Endodermal cell (in vitro differentiated cells): ENCODE data around the gene NLRP14. TPM values are rescaled to one million over a fixed set of nuclear protein-coding genes. Genes with fewer than 3 reads are reported as not detected.

ENCODE experiments used
- DNase-seq: peaks from one replicate; pipeline ENCODE4 v3.0.0-alpha.2; 2017
- H3K27ac ChIP-seq: 2 replicates; pipeline ENCODE4 v1.5.1; 2013; ENCODE audit warnings: mild to moderate bottlenecking, low read depth, low read length, moderate library complexity
- H3K27me3 ChIP-seq: 2 replicates; pipeline ENCODE4 v1.6.1; 2013; ENCODE audit warnings: mild to moderate bottlenecking, low read length, moderate library complexity; ENCODE audit not compliant: insufficient read depth, control insufficient read depth, poor library complexity, severe bottlenecking
- H3K36me3 ChIP-seq: 2 replicates; pipeline ENCODE4 v1.7.0; 2013; ENCODE audit warnings: mild to moderate bottlenecking, low read length, moderate library complexity; ENCODE audit not compliant: control insufficient read depth, insufficient read depth
- H3K4me1 ChIP-seq: one replicate; pipeline ENCODE4 v1.7.0; 2013; ENCODE audit warnings: low read length; ENCODE audit not compliant: control insufficient read depth, insufficient read depth
- H3K4me3 ChIP-seq: 2 replicates; pipeline ENCODE4 v1.5.1; 2013; ENCODE audit warnings: mild to moderate bottlenecking, low read length, moderate library complexity
- H3K9ac ChIP-seq: 2 replicates; pipeline ENCODE4 v1.6.1; 2013; ENCODE audit warnings: mild to moderate bottlenecking, low read length, moderate library complexity; ENCODE audit not compliant: poor library complexity, severe bottlenecking; ENCODE audit errors: extremely low read depth
- H3K9me3 ChIP-seq: 2 replicates; pipeline ENCODE4 v1.6.1; 2013; ENCODE audit warnings: mild to moderate bottlenecking, low read length, moderate library complexity; ENCODE audit not compliant: control insufficient read depth
- H3K27ac Mint-ChIP-seq: 2 replicates; pipeline ENCODE4 v1.8.0; 2020; ENCODE audit warnings: mixed read lengths
- H3K27me3 Mint-ChIP-seq: 2 replicates; pipeline ENCODE4 v1.8.0; 2021; ENCODE audit warnings: mild to moderate bottlenecking, mixed read lengths; ENCODE audit not compliant: insufficient read depth
- H3K36me3 Mint-ChIP-seq: 2 replicates; pipeline ENCODE4 v1.8.0; 2020; ENCODE audit warnings: low read depth, mixed read lengths
- H3K4me1 Mint-ChIP-seq: 2 replicates; pipeline ENCODE4 v1.8.0; 2020; ENCODE audit warnings: mixed read lengths
- H3K4me3 Mint-ChIP-seq: 2 replicates; pipeline ENCODE4 v1.8.0; 2020; ENCODE audit warnings: mild to moderate bottlenecking, moderate library complexity, mixed read lengths
- H3K9me3 Mint-ChIP-seq: 2 replicates; pipeline ENCODE4 v1.8.0; 2020; ENCODE audit warnings: mild to moderate bottlenecking, mixed read lengths
- CTCF ChIP-seq: fragments of 200-600 bp; sonication (generic); conservative IDR thresholded peaks from 2 replicates; pipeline ENCODE4 v1.5.0; 2021; ENCODE audit warnings: antibody characterized with exemption, mild to moderate bottlenecking
- WGBS, 2 experiments: methylation state at CpG; one replicate each; pipeline versions ENCODE4 v1.1.5 to v1.1.7; 2013; ENCODE audit warnings: missing lambda C conversion rate in 2 of 2, mixed read lengths in 1 of 2; ENCODE audit not compliant: insufficient coverage in 1 of 2, insufficient read length in 1 of 2; 5-methylcytosine and 5-hydroxymethylcytosine counted together
- total RNA-seq, 2 donors: library from RNA; stranded (reverse); fragmentation: NEBNext Ultra II Directional in 1 of 2; extraction: Animal tissue kit (Norgen Biotek cat#: 25700) in 1 of 2; gene quantifications; 2 replicates in 1 of 2; 3 replicates in 1 of 2; pipeline ENCODE4 v1.2.1, GENCODE V29; 2021

The NLRP14 gene
- total RNA-seq, 2 donors from 2014 or later = 0.33 to 0.66 TPM

- WGBS, 2 experiments = 8 to 28% methylated on average over 17 to 26 of the region's 26 CpGs
- peaks cover 10% of the 10 kb centered on the region for H3K27me3 ChIP-seq
- no peaks in the 10 kb centered on the region for H3K4me1 ChIP-seq
- DNase-seq = no peak
- no peaks in the 10 kb centered on the region for H3K36me3 ChIP-seq
- Mint-ChIP-seq H3K9me3 (no peaks in the 10 kb centered on the region), H3K4me3 (peak overlapping the region; percentile 96), H3K27ac (peak overlapping the region; percentile 98), H3K36me3 (peaks cover 4% of the 10 kb centered on the region), H3K4me1 (peaks cover 3% of the 10 kb centered on the region), H3K27me3 (peaks cover 8% of the 10 kb centered on the region)
- no peak for TF ChIP-seq CTCF
- H3K9me3 ChIP-seq = no peaks in the 10 kb centered on the region
- peak overlapping the region; percentile 85 for H3K9ac ChIP-seq
- peak overlapping the region; percentile 98 for H3K4me3 ChIP-seq
- peak overlapping the region; percentile 73 for H3K27ac ChIP-seq
These were observed 638 bp upstream of the NLRP14 start for GRCh38 chr11:7019500-7020182.

DNA sequence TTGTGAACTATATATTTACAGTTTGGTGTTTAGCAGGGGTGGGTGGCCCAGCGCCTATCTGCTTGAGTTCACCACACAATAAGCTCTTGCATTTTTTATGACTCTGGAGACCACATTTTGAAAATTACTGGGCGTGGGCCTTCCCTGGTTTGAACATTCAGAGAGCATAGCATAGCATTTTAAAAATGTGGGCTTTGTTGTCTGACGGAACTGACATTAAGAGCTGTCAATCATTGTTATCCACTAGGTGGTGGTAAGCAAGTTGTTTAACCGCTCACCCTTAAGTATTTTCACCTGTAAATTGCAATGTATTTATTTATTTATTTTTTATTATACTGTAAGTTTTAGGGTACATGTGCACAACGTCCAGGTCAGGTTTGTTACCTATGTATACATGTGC, 1.0 kb downstream of the NLRP14 start:
- Histone ChIP-seq H3K4me3 (no peak overlapping the region), H3K4me1 (no peaks in the 10 kb centered on the region), H3K36me3 (no peaks in the 10 kb centered on the region), H3K27ac (no peak overlapping the region), H3K9me3 (no peaks in the 10 kb centered on the region), H3K27me3 (peaks cover 19% of the 10 kb centered on the region), H3K9ac (no peak overlapping the region)
- H3K27me3 Mint-ChIP-seq = peaks cover 17% of the 10 kb centered on the region
- H3K4me3 Mint-ChIP-seq = peak overlapping the region; percentile 96
- no peak overlapping the region for H3K27ac Mint-ChIP-seq
- 90 to 100% methylated on average over 2 to 5 of the region's 5 CpGs for WGBS, 2 experiments
- peaks cover 4% of the 10 kb centered on the region for H3K36me3 Mint-ChIP-seq
- no peak for DNase-seq
- peaks cover 3% of the 10 kb centered on the region for H3K4me1 Mint-ChIP-seq
- H3K9me3 Mint-ChIP-seq = no peaks in the 10 kb centered on the region
- no peak for TF ChIP-seq CTCF

DNA sequence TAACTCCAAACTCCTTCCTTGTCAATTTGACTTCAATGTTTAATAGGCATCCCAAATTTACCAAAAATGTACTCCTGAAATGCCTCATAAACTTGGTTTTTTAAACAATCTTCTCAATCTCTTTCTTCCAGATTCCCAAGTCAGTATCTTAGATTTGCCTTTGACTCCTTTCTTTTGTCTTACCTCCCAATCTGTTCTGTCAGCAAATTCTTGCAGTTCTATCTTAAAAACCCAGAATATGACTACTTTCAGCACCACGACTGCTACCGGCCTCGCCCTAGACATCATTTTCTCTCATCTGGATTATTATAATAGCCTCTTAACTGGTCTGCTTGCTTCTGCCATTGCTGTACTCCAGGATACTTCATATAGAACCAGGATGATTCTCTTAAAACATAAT, 7.9 kb downstream of the NLRP14 start:
- Mint-ChIP-seq H3K4me3 (no peak overlapping the region), H3K36me3 (no peaks in the 10 kb centered on the region), H3K27ac (no peak overlapping the region), H3K27me3 (peaks cover 30% of the 10 kb centered on the region), H3K9me3 (no peaks in the 10 kb centered on the region), H3K4me1 (no peaks in the 10 kb centered on the region)
- Histone ChIP-seq H3K4me1 (no peaks in the 10 kb centered on the region), H3K9me3 (no peaks in the 10 kb centered on the region), H3K27me3 (peaks cover 30% of the 10 kb centered on the region), H3K4me3 (no peak overlapping the region), H3K9ac (no peak overlapping the region), H3K36me3 (no peaks in the 10 kb centered on the region), H3K27ac (no peak overlapping the region)
- 78 to 87% methylated on average over 3 of the region's 3 CpGs for WGBS, 2 experiments
- no peak for TF ChIP-seq CTCF
- DNase-seq = no peak
